GM12801 (cell line): ENCODE data around the gene UBE2O.

ENCODE experiments used
- TF ChIP-seq, protein P1 (sequence below): IDR thresholded peaks from one replicate; pipeline ENCODE4 v1.5.1; 2011; ENCODE audit warnings: control low read depth; ENCODE audit not compliant: insufficient read length; ENCODE audit errors: extremely low read depth

Gene UBE2O

DNA sequence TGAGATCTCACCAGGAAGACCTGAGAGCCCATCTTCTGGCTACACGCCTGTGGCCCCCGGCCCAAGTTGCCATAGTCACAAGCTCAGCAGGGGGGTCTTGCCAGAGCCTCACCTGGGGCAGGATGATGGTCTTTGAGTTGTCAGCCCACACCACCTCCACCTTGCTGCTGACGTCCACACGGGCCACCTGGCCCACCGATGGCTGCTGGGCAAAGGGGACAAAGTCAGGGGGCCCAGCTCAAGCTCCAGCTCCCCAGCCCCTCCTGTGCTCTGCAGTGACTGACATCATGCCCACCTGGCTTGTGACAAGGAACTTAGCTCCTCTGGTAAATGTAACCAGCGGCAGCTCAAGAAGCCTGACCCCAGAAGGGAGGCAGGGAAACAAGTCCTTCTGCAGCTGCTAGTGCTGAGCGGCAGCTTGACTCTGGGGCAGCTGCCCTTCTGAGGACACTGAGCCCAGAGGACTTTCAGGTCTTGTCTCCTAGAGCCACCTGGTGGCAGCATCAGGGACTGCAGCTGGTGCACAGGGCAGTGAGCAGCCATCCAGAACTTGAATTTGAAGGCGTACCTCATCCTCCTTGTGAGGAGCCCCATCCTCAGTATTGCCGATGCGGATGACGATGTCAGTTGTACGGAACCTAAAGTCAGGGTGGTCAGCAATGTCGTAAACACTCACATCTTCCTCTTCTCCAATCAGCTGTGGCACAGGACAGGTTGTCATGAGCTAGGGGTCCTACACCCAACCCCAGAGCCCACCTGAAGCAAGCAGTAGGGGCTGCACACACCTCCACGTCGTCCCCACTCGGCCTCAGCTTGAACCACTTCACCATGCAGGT is 55.0 kb downstream of the UBE2O start:
- TF ChIP-seq, protein P1, sequence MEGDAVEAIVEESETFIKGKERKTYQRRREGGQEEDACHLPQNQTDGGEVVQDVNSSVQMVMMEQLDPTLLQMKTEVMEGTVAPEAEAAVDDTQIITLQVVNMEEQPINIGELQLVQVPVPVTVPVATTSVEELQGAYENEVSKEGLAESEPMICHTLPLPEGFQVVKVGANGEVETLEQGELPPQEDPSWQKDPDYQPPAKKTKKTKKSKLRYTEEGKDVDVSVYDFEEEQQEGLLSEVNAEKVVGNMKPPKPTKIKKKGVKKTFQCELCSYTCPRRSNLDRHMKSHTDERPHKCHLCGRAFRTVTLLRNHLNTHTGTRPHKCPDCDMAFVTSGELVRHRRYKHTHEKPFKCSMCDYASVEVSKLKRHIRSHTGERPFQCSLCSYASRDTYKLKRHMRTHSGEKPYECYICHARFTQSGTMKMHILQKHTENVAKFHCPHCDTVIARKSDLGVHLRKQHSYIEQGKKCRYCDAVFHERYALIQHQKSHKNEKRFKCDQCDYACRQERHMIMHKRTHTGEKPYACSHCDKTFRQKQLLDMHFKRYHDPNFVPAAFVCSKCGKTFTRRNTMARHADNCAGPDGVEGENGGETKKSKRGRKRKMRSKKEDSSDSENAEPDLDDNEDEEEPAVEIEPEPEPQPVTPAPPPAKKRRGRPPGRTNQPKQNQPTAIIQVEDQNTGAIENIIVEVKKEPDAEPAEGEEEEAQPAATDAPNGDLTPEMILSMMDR: peak; percentile 54

GRCh38 chr17:76397184-76397583 is 55.8 kb downstream of the UBE2O start:
- TF ChIP-seq, protein P1: no peak

GRCh38 chr17:76395980-76396379 is 57.0 kb downstream of the UBE2O start:
- TF ChIP-seq, protein P1: no peak

DNA sequence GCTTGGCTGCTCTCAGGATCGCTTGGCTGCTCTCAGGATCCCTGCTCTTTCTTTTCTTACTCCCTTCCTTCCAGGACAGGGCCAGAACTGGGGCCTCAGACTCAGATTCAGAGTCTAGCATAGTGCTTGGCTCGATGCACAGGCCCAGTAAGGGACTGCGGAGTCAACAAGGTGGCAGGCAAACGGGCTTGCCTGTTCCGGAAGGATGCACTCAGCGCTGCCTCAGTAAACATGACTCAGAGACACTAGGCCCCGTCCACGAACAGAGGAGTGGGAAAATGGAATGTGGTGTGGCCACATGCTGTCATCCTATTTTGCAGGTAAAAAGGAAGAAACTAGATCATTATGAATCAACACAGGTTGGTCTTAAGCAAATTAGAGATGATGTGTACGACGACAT is 58.8 kb downstream of the UBE2O start:
- TF ChIP-seq, protein P1: no peak

DNA sequence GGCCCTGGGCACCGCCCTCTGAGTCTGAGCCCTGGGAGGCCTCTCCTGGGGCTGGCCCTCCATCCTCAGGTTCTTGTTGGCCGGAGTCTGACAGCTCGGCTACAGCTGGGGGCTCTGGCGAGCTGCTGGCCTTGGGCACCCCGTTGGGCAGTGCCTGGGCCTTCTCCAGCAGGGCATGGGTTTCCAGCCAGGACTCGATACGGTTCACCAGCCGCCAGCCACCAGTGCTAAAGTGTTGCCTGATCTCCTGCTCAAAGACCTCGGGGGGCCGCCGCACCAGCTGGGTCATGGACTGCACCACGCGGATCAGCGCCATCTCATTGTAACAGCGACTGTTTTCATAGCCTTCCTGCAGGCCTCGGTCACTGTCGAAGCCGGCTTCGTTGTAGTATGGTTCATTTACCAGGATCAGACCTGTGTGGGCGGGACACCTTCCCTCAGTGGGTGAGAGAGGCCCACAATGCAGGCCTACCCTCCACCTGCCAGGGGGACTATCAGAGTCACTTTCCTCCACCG is 61.7 kb downstream of the UBE2O start:
- TF ChIP-seq, protein P1: no peak

DNA sequence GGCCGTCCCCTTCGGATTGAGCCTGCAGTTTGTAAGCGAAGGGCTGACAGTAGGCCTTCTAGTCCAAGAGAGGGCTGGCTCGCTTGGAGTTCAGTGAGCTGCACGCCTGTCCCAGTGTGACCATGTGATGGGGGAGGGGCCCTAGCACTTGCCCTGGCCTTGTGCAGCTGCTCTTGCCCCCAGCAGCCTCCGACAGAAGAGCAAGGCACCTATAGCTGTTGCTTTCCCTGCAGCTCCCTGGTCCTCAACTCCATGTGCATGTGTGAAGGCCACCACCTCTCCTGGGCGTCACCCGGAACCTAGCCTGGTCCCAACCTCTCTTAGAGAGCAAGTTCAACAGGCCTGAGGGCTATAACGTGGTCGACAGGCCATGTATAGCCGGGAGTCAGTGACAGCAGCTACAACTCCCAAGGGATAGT is 62.9 kb downstream of the UBE2O start:
- TF ChIP-seq, protein P1: no peak

DNA sequence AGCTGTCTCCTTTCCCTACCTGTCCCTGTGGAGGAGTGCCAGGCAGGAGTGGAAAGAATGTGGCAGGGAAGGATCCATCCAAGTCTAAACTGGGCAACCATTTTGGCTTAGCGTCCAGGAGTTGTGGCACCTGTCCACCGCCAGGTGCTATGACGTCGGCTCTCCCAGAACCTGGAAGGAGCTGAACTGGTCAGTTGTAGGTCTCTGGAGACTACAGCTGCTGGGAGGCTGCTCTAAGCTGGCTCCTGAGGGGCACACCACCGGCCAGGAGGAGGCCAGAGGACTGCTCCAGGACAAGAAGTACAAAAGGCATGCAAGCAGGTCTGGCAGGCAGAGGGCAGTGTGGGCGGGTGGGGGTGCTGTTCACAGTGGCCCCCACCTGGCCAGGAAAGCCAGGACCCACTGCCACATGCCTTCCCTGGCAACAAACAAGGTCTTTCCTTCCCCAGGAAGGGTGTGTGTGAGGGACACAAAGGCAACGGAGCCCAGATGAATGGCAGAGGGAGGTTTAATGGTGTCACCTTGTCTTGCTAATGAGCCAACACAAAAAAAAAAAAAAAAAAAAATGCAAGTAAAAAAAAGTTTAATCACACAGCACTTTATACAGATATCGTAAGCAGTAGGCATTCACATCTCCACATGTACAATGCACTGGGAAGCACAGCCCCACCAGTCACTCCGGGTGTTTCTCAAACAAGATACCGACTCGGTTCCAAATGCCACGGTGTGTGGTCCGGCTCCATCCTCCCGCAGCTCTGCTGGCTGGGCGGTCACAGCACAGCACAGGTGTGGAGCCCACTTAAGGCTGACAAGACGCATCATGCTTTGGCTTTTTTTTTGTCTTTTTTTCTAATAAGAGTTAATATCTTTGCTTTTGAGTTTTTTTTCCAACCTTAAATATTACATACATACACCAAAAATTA is 63.7 kb downstream of the UBE2O start:
- TF ChIP-seq, protein P1: no peak
